22Rv1 (cell line): Measurements from ENCODE around the gene TBCK.

Source experiments
- H3K27ac ChIP-seq: fragments of 450-650 bp; 2 replicates; pipeline ENCODE4 v1.5.1; 2017
- ZFX ChIP-seq: fragments of 450-650 bp; IDR thresholded peaks from 2 replicates; pipeline ENCODE4 v1.6.1; 2017; ENCODE audit warnings: antibody characterized with exemption, borderline replicate concordance
- TF ChIP-seq, protein P1 (sequence below): fragments of 450-650 bp; IDR thresholded peaks from 2 replicates; pipeline ENCODE4 v1.5.1; 2017; ENCODE audit warnings: mild to moderate bottlenecking

Gene TBCK

DNA sequence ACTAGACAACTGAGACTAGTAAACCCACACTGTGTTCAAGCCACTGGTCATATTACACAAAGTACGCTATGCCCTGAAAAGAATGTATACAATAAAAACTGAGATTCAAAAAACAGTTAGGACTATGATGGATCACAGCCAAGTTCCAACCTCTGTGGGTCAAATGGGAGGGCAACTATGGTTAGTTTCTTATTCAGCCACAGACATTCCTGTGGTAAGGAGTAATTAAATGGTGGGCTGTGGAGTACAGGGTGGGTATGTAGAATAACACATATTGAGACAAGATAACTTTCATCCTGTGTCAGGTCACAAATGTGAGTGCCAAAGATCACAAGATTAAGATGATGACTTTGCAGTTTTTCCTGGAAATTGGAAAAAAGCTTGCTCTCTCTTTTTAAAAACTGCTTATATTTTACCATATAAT lies 253.5 kb downstream of the TBCK start:
- no peak overlapping the region for H3K27ac ChIP-seq
- TF ChIP-seq, protein P1, sequence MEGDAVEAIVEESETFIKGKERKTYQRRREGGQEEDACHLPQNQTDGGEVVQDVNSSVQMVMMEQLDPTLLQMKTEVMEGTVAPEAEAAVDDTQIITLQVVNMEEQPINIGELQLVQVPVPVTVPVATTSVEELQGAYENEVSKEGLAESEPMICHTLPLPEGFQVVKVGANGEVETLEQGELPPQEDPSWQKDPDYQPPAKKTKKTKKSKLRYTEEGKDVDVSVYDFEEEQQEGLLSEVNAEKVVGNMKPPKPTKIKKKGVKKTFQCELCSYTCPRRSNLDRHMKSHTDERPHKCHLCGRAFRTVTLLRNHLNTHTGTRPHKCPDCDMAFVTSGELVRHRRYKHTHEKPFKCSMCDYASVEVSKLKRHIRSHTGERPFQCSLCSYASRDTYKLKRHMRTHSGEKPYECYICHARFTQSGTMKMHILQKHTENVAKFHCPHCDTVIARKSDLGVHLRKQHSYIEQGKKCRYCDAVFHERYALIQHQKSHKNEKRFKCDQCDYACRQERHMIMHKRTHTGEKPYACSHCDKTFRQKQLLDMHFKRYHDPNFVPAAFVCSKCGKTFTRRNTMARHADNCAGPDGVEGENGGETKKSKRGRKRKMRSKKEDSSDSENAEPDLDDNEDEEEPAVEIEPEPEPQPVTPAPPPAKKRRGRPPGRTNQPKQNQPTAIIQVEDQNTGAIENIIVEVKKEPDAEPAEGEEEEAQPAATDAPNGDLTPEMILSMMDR, result no peak
- no peak for TF ChIP-seq ZFX

DNA sequence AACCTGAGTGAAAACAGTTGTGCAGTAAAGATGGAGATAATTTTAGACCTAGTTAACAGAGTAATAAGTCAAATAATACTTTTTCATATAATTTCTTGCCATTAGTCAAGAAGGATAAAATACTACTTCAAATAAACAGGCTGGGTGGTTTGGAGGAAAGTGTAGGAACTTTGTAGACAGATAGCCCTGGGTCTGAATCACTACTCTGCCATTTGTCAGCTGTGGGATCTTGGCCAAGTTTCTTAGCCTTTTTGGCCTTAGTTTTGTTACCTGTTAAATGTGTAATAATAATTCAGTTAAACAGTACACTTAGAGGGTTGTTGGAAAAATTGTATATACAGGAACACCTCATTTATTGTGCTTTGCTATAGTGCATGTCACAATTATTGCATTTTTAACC lies 257.1 kb downstream of the TBCK start:
- H3K27ac ChIP-seq, result no peak overlapping the region
- no peak for TF ChIP-seq ZFX
- TF ChIP-seq, protein P1, result no peak

DNA sequence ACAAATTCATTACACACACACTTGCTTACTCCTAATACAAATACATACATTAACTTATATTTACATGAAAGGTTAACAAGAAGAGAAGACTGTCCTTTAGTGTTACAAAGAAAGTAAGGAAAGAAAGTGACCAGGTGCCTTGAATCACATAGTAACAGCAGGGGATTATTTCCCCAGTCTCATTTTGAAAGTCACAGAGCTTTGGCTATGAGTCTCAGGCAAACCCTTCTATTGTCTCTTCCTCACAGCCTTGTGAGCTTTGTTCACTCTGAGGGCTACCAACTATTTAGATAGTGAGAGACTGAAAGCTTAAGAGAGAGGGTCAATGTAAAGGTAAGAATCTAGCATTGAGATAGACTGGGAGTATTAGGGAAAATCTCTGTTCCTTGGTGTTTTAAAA lies 259.1 kb downstream of the TBCK start:
- TF ChIP-seq, protein P1, result no peak
- TF ChIP-seq ZFX, result no peak
- no peak overlapping the region for H3K27ac ChIP-seq

DNA sequence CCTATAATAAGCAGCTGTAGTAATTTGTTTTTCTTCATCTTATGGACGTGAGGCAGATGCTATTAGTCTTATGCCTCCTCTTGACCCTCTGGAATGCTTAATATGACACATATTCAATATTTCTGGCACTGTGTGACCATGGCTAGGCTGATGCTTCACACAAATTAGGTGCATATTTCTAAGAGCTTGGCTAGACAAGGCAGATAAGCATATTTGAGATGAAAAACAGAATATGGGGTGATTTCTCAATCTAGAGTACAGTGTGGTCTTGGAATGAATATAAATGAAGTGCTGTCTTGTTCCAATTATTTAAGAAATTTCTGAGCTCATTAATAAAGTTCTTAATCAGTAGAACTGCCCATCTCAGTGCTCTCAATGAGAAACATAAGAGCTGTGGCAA lies 264.5 kb downstream of the TBCK start:
- H3K27ac ChIP-seq, result no peak overlapping the region
- TF ChIP-seq, protein P1, result no peak
- no peak for TF ChIP-seq ZFX

DNA sequence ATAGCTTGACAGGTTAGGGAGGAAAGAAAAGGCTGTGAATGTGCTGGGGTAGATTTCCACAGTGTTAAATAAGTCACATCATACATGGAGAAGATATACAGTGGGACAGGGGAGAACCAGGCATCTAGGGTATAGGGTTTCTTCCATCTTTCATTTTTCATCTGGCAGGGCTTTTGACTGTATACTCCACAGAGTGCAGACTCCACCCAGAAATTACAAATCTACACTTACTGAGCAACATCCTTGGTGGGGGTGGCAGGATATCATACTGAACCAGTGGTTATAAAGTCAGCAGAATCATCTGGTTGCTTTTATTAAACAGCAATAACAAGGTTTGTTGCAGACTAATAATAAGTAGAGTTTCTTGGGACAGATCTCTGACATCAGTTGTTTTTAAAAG lies 266.5 kb downstream of the TBCK start:
- TF ChIP-seq ZFX, result no peak
- TF ChIP-seq, protein P1, result no peak
- H3K27ac ChIP-seq, result no peak overlapping the region

DNA sequence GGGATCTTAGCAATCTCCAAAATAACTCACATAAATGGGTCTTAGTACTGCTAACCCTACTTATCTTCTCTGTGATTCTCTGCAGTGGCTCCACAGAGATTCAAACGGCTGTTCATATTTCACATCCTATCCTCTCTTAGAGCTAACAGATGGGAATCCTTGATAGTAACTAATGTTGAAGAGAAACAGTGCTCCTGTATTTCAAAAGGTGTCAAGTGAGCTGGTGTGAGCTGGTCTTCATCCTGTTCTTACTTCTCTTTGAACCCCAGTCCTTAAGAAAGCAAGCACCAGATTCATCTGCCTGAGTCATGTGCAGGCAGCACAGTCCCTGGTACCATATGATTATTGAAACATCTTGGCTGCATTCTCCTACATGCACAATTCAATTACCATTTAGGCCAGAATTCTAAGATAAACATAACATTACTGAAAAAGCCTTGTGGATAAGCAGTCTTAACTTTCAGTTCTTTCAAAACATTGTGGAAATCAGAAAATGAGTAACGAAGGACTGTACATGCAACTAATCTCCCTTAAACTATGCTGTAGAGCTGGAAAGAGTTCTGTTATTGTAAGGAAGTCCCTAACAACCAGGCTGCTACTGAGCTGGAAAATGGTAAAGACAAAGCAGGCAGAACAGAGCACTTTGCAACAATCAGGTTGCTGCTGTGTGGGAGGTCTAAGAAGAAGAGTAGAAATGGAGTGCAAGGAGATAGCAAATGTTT lies 267.6 kb downstream of the TBCK start:
- H3K27ac ChIP-seq, result no peak overlapping the region
- TF ChIP-seq ZFX, result no peak
- TF ChIP-seq, protein P1, result no peak

DNA sequence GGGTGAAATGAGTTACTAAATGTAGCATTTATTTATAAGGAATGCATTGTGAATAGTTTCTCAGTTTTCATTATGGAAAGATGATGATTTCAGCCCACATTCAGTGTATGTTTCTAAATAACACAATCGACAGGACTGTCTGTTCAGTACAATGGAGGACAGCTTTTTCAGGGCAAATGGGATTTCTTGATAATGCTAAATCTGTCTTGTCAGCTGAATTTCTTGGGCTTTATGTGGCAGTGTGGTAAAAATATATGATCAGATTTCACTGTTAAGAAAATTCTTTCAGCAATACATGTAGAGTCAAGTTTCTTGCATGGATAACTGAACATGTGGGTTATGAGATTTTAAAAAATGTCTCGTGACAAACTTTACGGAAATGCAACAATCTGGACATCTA lies 269.9 kb downstream of the TBCK start:
- no peak overlapping the region for H3K27ac ChIP-seq
- TF ChIP-seq ZFX, result no peak
- TF ChIP-seq, protein P1, result no peak
